GDM1 (cell line): ENCODE data around the gene SLC16A9.
"Not testable (repeated sequence)": the region's sequence is repeated elsewhere in the genome, so short reads cannot be mapped to it uniquely, and the experiment has no call there.

Source experiments
- DNase-seq: peaks from one replicate; lab custom pipeline; 2025; lab: John Stamatoyannopoulos, UW

Gene SLC16A9

DNA sequence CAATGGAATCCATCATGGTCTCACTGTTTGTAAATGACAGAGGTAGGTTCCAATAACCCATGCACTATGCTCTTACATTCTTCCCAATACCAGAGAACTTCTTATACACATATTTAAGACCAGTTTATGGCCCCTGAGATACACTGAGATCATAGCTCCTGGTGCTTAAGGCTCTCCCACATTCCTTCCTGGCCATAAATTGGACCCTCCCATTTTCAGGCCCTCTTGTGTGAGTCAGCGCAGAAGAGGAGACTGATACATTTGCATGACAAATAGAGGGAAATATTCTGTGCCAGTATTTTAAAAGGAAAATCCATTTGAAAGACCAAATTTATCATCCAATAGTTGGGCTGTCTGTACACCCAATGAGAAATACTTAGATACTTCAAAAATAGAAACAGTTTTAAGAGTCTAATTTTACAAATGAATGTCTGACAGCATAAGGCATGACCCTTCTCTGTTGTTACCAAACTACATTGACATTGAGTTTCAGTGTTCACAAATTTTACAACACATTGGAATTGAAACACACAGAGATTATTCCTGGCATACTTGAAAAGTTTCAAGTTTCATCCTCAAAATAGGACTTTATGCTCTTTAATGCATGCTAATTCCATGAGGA is 35.3 kb downstream of the SLC16A9 start:
- no peak for DNase-seq

DNA sequence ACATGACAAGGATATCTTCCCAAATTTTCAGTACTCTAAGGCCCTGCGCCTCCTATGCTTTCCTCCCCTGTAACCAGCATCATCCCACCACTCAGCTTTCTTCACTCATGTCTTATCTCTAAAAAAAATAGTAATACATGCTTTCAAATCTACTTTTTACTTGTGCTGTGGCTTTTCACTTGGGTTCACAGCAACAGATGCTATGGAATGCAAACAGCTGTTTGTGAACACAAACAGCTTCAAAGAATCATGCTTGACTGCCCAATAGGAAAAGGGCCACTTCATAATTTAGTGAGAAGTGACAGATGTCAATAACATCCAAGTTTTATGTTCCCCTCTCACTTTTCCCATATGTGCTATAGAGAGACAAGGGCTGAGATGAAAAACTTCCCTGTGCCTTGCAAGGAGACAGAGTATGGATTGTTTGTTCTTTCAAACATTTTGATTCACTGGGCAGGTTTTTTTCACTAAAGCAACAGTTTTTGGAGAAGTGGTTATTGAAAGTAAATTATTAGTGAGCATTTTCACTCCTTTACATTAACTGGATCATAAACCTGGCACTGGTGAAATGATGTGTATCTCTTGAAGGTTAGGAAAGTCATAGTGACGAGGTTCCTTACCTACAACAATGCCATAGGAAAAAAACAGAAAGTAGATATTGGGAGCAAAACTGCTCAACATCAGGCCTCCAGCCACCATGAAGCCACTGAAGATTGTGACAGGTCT is 37.3 kb downstream of the SLC16A9 start:
- DNase-seq, result no peak

DNA sequence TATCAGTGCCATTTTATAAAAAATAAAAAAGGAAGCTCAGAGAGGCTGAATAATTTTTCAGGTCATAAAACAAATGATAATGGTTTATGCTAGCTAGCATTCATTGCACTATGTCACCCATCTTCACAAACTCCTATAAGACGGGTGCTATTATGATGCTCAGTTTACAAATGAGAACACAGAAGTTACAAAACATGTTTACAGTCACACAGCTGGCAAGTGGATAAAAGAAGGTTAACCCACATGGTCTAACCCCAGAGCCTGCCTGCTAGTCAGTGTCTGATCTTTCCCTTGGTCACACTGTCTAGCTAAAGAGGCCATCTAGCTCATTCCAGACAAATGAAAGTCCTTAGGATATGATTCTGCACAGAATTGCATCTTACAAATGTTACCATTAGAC is 39.4 kb downstream of the SLC16A9 start:
- DNase-seq, result no peak

DNA sequence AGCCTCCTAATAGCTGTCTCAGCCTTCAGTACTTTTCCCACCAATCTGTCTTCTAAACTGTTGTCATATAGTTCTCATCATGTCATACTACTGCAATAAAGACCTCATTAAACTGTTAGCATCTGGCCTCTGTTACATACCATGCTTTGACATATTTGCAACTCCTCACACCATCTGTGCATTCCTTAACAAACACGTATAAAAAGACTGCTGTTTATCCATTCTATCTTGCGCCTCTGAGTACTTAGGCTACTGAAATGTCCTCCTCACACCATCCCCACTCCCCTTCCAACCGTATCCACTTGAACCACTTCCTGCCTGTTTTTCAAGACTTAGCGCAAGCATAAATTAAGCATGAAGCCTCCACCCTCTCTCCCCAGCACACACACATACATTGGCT is 41.6 kb downstream of the SLC16A9 start:
- peak; percentile 10 for DNase-seq

DNA sequence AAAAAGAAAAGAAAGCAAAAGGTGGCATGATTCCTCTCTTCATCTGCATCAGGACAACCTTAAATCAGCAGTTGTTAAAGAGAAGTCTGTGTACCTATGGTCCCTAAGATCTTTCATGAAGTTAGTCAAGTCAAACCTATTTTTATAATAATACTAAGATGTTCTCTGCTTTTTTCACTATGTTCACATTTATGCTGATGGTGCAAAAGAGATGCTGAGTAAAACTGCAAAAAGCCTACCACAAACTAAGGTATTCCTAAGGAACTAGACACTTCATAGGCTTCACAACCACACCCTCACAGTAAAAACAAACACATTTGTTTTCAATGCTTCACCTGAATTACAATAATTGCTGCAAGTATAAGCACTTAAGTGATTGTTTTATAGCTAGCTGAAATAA is 43.3 kb downstream of the SLC16A9 start:
- DNase-seq, result no peak

DNA sequence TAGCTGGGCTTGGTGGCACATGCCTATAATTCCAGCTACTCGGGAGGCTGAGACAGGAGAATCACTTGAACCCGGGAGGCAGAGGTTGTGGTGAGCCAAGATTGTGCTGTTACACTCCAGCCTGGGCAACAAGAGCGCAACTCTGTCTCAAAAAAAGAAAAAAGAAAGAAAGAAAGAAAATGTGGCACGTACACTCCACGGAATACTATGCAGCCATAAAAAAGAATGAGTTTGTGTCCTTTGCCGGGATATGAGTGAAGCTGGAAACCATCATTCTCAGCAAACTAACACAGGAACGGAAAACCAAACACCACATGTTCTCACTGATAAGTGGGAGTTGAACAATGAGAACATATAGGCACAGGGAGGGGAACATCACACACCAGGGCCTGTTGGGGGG is 46.4 kb downstream of the SLC16A9 start:
- not testable (repeated sequence) for DNase-seq

DNA sequence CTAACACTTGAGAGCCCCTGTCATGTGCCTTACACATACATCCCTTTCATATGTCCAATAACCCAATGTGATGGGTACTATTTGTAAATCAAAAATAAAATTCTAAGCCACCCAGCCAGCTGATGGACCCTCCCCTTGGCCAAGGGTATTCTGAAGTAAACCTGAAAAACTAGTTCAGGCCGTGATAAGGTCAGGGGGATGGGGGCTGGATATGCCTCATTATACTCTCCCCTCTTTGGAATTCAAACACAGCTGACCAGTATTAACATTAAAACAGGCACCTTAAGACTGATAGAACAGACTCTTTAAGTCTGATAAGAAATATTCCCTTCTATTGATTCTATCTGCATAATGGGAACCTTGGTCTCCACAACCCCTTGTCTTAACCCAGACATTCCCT is 51.9 kb downstream of the SLC16A9 start:
- DNase-seq, result no peak

DNA sequence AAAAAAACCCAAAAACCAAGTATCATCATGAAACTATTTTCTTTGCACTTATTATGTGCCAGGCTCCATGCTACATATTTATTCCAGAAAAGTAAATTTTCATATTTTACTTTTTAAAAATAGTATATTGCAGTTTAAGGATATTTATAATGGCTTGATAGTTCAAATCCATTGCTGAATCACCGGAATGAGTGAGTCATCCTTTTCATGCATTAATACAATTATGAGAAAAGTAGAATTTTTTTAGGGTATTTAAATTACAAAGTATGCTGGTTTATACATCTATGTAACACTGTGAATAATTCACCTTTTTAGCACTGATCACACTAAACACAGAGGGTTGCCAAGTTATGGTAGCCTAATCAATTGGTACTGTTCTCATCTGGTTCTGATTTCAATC is 54.3 kb downstream of the SLC16A9 start:
- no peak for DNase-seq

DNA sequence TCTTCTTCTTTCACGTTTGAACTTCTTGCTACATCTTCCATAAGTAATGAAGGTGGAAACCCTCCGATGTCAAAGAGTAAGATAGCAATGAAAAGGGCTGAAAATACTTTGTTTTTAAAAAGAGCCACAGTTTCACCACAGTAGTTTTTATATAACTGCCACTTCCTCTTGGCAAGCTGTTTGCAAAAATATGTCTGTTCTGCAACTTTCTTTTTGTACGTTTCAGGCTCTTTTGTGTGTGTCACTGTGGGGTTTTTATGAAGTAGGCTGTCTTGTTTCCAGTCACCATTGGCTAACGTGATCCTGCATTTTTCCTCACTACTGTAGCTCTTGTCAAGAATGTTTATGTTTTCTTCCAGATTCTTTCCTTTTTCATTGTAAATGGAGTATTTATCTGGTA is 55.6 kb downstream of the SLC16A9 start:
- peak; percentile 66 for DNase-seq

DNA sequence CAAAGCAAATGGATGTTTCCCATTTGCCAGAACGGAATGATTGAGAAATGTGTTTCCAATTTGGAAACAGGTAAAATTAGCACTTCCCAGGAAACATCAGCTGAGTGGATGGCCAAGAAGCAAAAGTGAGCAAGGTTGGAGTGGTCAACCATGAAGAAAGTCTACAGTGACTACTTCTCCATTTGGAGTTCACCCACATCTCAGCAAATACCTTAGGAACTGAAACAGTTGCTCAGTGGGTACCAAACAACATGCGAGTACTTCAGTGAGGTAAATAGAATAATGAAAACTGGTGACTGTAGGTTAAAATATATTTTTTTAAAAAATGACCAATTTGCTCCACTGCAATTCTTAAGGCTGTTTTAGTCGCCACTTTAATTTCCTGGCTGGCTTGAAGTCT is 57.7 kb downstream of the SLC16A9 start:
- DNase-seq, result no peak

DNA sequence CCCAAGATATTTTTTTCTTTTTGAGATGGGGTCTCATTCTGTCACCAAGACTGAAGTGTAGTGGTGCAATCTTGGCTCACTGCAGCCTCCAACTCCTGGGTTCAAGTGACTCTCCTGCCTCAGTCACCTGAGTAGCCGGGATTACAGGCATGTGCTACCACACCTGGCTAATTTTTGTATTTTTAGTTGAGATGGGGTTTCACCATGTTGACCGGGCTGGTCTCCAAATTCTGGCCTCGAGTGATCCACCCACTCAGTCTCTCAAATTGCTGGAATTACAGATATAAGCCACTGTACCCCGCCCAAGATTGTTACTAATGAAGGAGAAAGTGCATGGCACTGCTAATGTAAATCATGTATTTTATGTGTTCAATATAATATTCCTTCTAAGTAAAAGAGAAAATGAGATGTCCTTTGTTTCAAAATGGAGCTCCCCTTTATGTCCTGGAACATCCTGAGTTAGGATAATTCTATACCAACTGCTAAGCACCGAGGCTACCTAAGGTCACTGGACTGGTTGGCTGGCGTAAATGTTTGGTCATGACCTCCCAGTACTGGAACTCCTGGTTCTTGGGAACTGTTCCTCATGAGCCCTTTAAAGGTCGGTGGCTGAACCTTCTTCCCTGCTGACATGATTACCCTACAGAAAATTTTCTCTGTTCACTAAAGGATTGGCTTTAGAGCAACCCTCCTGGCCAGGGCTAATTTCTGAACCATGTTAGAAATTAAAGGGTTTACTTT is 59.9 kb downstream of the SLC16A9 start:
- no peak for DNase-seq

DNA sequence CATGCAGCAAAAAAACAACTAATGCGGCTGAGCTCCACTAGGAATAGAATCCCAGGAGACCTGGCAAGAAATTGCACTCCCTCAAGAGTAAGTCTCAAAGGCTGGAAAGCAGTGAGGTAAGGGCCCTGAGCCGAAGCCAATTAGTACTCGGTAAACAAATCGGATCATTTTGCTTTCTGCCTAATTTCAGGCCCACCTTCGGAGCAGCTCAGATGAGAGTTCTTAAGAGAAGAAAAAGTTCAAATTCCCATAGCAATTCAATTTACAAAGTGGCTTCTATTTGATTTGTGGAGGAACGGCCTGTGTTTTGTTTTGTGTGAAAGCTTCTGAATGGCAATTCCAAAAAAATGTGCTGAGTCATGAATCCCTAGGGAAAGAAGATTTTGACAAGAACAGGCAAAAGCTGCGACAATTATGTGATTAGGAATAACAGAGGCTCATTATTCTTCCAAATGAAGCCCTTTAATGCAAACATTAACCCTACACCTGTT is 60.9 kb downstream of the SLC16A9 start:
- no peak for DNase-seq

DNA sequence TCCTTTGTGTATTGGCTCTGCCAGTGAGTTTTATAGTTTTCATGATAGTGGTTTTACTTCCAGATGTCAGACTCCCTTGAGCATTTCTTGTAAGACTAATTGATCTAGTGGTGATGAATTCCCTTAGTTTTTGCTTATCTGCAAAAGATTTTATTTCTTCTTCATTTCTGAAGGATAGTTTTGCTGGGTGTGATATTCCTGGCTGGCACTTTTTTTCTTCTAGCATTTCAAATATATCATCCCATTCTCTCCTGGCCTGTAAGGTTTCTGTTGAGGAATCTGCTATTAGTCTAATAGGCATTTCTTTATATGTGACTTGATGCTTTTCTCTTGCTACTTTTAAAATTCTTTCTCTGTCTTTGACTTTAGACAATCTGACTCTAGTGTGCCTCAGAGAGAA is 64.8 kb downstream of the SLC16A9 start:
- no peak for DNase-seq

DNA sequence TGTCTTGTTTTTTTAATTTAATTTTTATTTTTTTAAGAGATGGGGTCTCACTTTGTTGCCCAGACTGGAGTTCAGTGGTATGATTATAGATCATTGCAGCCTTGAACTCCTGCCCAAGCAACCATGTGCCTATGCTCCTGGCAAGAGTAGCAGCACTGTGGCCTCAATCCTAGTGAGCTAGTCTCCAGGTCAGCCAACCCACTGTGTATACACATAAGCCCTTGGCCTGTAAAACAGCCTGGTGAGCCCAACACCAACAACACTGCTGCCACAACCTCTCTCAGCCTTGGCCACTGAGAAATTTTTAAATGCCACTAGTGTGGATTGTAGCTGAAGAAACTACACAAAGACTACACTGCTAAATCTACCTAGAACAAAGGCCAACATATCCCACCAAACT is 68.0 kb downstream of the SLC16A9 start:
- DNase-seq, result not testable (repeated sequence)

DNA sequence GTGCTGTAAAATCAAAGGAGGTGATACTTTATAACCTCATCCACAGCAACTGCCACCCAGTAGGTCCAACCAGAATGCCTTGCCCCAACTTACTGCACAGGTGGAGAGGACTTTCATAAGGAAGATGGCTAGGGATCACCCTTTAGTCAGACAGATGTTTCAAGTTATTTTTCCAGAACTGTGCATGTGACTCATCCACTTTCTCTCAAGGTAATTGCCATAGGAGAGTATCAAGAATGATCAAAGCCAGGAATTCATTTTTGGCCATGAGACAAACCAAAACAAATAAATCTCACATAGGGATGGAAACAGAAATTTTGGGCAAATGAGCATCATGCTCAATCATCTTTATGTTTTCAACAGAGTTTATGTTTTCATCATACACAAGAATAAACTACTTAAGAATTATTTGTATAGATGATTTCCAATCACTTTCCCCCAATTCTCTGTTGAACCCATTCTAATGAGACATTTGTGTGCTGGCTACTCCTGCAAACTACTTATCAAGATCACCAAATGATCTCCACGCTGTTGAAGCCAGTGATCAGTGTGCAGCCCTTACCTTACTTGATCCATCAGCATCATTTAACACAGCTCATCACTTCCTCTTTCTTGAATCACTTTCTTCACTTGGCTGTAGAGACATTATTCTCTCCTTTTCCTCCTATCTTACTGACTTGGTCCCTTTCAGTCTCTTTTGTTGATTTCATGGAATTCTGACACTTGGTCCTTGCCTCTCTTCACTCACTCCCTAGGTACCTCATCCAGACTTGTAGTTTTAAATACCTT is 74.0 kb downstream of the SLC16A9 start:
- DNase-seq, result no peak

DNA sequence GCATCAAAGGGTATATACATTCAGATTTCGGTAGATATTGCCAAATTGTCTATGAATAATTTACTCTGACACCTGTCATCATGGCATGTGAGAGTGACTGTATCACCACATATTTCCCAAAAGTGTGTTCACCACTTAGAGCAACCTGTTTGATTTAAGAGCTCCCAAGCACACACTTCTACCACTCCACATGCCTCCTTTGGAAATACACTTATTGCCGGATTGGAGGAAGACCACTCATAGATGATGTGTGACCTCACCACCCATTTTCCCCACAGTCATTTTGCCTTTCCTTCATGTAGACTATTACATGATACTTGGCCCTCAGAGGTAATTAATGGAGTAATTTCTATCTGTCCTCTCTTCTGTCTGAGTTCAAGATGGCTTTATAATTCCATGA is 75.5 kb downstream of the SLC16A9 start:
- no peak for DNase-seq

DNA sequence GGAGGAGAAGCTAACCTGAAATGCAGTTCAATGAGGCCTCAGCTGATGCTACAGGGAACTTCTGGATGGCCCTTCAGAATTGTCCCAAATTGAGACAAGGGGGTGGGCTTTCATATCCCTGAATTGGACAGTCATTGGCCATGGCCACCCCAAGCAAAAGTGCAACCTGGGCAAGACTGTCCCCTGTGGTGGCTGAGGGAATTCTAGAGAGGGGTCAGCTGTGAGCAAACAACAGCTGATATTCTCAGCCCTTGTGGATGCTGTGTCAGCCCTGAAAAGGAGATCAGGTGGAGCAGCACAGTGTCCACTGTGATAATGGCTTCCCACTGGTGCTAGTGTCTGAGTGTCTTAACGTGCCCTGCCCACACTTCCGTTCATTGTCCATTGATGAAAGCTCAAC is 76.6 kb downstream of the SLC16A9 start:
- DNase-seq, result no peak

DNA sequence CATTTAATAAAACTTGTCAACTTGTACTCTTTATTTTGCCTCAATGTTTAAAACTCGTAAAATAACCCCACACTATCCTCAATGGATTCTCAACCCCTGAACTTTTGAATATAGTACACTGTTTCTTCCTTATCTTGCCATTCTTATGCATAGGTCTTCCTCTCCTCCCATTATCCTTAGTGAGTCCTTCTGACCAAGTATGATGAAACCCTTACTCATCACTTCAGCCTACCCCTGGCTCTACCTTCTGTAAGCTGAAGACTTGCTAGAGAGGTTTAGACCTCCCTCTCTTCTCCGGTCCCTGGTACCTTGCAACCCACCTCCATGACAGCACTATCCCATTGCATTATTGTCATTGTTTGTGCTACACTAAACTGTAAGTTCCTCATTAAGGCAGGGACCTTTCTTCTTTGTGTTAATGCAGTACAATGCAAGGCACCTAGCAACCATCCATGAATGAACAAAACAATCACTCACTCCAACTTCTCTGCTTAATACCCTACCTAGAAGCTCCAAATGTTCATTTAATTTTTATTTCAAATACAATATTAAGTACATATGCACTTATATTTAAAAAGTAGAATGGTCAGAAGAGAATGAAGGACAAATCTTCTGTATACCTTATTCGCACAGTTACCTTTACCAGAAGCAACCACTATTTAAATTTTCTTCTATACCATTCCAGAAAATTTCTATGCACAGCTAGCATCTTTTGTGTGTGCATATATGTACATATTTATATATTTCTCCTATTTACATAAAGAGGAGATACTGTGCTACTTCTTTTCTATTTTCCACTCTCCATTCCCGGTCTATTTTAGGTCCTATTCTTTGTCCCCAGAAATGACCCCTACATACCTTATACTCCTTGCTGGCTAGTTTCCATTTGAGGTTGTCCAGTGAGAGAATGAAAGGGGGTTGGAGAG is 77.5 kb downstream of the SLC16A9 start:
- no peak for DNase-seq

DNA sequence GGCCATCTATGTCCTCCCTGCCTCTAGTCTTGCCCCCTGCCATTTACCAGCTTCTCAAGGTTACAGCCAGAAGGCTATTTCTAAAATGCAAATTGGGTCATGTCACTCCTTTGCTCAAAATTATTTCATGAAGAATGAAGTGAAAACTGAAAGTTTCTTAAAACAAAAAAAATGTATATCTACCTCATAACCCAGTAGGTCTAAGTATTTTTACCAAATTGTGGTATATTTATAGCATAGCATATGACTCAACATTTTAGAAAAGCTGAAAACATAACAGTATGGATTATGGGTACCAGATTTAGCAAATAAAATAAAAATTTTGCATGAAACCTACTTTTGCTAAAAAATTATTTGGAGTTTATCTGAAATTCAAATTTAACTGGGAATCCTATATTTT is 78.4 kb downstream of the SLC16A9 start:
- DNase-seq, result no peak

DNA sequence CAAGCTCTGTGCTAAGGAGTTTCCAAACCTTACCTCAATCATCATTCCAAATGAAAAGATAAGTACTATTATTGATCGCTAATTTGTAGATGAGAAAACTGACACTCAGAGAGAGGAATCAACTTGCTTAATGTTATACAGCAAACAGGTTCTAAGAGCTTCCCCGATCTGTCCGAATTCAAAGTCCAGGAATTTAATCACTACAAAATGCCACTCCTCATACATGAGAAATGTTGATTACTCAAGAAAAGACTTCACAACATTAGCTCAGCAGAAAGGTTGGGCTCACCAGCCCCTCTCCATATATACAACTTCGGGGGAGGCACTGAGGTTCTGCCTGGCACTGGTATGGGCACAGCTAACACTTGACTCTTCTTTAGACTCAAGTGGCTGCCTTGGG is 80.7 kb downstream of the SLC16A9 start:
- DNase-seq, result no peak

DNA sequence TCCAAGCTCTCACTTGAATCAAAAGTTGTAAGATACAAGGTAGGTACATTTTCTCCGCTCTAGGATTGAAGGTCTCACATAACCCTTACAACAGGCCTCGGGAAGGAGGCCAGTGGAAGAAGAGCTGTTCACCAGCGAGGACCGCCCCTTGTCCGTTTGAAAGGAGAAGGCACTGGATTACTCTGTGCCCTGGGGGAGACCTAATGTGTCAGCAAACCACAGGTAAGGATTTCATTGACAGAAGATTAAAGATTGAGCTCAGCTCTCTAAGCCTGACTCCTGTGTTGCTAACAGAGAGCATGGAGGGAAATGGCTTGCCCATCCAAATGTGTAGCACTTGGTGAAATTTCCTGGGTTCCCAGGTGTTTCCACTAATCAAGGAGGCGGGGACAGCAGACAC is 81.2 kb downstream of the SLC16A9 start:
- no peak for DNase-seq
